Mucosa of descending colon (tissue), 3 donors: Measurements from ENCODE around the gene MC1R. TPM values are rescaled to one million over a fixed set of nuclear protein-coding genes. Genes with fewer than 3 reads are reported as not detected.

Experiments
- ATAC-seq: fragments of 200-7000 bp; cut with Tn5 transposase; one replicate; pipeline ENCODE4 v1.9.1; 2020; ENCODE audit warnings: mild to moderate bottlenecking, moderate library complexity
- DNase-seq, 3 donors: peaks; one replicate each; pipeline ENCODE4 v3.0.0-alpha.2; 2020
- H3K36me3 ChIP-seq: fragments of 200-600 bp; one replicate; pipeline ENCODE4 v1.8.0; 2021; ENCODE audit warnings: low read depth, mild to moderate bottlenecking
- H3K4me1 ChIP-seq: fragments of 200-600 bp; one replicate; pipeline ENCODE4 v1.8.0; 2021; ENCODE audit warnings: low read depth, mild to moderate bottlenecking
- H3K4me3 ChIP-seq: fragments of 200-600 bp; one replicate; pipeline ENCODE4 v1.8.0; 2021; ENCODE audit warnings: mild to moderate bottlenecking
- H3K9me3 ChIP-seq: fragments of 200-600 bp; one replicate; pipeline ENCODE4 v1.8.0; 2021; ENCODE audit warnings: mild to moderate bottlenecking
- intact Hi-C, 2 donors: fragments of 100-400 bp; cut with DNase I in 1 of 2; cut with micrococcal nuclease in 1 of 2; formaldehyde crosslinking; loops; one replicate each; pipeline versions ENCODE4 v1.11.0 to v1.11.1; 2022; cut with DNase I, micrococcal nuclease
- total RNA-seq, 3 donors: library from RNA; stranded (reverse); fragmentation: NEBNext Ultra II Directional in 2 of 3; extraction: Animal tissue kit (Norgen Biotek cat#: 25700) in 2 of 3; gene quantifications; one replicate each; pipeline versions ENCODE4 v1.2.1 to v1.2.4, GENCODE V29; 2021 to 2023
- TF ChIP-seq, protein P1 (sequence below): fragments of 200-600 bp; IDR thresholded peaks from one replicate; pipeline ENCODE4 v1.8.0; 2022; ENCODE audit warnings: antibody characterized with exemption, mild to moderate bottlenecking
- donor health status: DM: no; HTN: no; CAD: no; lungs with moderate emphysema.
- donor health status: DM: no; HTN: no; CAD: no.
- donor health status: DM: no; HTN: yes; CAD: no.

MC1R gene
- total RNA-seq, 3 donors from 2014 or later: 4.1 to 4.8 (median 4.3) TPM

DNA sequence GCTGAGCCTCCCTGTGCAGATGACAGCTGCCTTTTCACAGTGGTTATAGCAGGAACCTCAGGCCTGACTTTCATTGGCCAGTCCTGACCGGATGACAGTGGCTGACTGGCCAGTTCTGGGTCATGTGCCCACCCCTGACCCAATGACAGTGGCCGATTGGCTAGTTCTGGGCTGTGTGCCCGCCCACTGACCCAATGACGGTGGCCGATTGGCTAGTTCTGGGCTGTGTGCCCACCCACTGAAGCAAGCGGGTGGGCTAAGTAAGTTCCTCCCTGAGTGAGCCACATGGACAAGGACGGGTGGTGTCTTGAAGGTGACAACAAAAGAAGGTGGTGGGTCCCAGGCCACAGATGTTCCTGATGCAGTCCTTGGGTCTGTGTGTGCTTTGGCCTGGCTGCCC lies 39.4 kb downstream of the MC1R start:
- Histone ChIP-seq H3K4me3 (no peak overlapping the region), H3K36me3 (no peaks in the 10 kb centered on the region), H3K4me1 (no peaks in the 10 kb centered on the region), H3K9me3 (no peaks in the 10 kb centered on the region)
- TF ChIP-seq, protein P1, sequence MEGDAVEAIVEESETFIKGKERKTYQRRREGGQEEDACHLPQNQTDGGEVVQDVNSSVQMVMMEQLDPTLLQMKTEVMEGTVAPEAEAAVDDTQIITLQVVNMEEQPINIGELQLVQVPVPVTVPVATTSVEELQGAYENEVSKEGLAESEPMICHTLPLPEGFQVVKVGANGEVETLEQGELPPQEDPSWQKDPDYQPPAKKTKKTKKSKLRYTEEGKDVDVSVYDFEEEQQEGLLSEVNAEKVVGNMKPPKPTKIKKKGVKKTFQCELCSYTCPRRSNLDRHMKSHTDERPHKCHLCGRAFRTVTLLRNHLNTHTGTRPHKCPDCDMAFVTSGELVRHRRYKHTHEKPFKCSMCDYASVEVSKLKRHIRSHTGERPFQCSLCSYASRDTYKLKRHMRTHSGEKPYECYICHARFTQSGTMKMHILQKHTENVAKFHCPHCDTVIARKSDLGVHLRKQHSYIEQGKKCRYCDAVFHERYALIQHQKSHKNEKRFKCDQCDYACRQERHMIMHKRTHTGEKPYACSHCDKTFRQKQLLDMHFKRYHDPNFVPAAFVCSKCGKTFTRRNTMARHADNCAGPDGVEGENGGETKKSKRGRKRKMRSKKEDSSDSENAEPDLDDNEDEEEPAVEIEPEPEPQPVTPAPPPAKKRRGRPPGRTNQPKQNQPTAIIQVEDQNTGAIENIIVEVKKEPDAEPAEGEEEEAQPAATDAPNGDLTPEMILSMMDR: no peak
- peak in 2 of 3 donors; percentile 28 to 50 for DNase-seq
- peak; percentile 60 for ATAC-seq
- intact Hi-C loops: no loop called here

DNA sequence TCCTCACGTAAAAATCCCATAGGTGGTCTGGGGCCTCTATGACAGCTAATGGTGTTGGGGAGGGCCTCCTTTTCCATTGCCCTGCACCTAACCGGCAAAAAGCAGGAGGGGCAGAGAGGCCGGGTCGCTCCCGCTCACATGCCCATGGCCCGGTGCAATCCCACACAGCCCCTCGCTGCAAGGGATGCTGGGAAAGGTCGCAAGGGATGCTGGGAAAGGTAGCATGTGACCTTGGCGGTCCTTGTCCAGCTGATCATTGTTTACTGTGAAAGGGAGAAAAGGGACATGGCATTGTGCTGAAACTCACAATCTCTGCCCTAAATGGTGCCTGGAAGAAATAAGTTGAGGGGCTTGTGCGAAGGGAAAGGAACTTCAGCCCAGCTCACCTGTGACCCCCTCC lies 39.9 kb downstream of the MC1R start:
- ATAC-seq: no peak
- H3K4me1 ChIP-seq: no peaks in the 10 kb centered on the region
- no peak overlapping the region for H3K4me3 ChIP-seq
- no peaks in the 10 kb centered on the region for H3K9me3 ChIP-seq
- DNase-seq: no peak
- intact Hi-C loops: no loop called here
- TF ChIP-seq, protein P1: no peak
- H3K36me3 ChIP-seq: no peaks in the 10 kb centered on the region

DNA sequence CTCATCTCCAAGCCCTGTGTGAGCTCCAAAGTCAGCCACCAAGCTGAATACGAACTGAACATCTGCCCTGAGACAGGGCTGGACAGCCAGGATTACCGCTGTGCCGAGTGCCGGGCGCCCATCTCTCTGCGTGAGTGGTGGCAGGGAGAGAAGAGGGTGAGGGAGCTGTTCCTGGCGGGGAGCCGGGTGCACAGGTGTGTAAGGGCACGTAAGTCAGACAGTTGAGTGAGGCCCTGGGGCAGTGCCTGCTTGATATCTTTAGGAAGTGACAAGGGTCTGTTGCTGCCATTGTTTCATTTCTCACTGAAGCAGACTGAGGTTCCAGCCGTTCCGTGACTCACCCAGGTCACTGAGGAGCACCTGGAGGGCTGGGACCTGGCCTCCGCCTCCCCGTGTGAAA lies 42.3 kb downstream of the MC1R start:
- Histone ChIP-seq H3K36me3 (no peaks in the 10 kb centered on the region), H3K9me3 (no peaks in the 10 kb centered on the region), H3K4me1 (no peaks in the 10 kb centered on the region), H3K4me3 (no peak overlapping the region)
- DNase-seq (no peak), ATAC-seq (no peak)
- TF ChIP-seq, protein P1: no peak
- intact Hi-C loops: no loop called here

DNA sequence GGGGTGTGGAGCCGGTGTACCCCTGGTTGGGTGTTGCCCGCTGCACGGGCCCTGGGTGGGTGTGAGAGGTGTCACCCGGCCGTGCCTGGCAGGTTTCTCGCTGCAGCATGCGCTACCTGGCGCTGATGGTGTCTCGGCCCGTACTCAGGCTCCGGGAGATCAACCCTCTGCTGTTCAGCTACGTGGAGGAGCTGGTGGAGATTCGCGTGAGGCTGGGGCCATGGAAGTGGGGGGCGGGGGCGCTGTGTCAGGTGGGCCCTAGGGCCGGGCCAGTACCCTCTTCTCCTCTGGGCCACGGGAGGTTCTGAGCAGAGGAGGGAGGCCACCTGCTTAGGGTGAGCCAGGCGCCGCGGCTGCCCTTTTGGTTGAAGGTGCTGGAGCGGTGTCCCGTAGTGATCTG lies 43.3 kb downstream of the MC1R start:
- H3K4me3 ChIP-seq: no peak overlapping the region

DNA sequence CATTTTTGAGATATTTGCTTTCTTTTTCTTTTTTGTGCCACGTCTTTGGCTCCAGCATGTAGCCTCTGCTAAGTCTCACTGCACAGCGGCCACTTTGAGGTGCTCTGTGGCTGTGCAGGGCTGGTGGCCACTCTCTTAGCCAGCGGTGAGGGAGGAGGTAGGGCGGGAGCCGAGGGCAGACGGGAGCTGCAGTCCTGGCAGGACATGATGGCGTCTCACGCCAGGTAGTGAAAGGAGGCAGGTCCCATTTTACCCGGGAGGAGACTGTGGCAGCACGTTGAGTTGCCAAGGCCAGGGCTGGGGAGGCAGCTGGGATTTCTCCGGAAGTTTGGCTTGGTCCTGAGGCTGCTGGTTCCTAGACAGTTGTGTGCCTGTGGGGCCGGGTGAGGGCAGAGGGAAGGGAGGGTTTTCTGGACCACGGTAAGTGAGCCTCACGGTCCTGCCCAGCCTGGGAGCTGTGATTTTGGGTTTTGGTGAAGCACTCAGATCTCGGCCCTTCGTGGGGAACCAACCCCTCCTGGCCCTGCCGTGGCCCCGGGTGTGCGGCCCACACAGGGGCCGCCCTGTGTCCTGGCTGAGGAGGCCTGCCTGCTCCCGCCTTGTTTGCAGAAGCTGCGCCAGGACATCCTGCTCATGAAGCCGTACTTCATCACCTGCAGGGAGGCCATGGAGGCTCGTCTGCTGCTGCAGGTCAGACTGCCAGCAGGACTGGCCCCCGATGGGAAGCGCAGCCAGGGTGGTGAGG lies 44.3 kb downstream of the MC1R start:
- H3K36me3 ChIP-seq: no peaks in the 10 kb centered on the region
- H3K4me3 ChIP-seq: no peak overlapping the region
- TF ChIP-seq, protein P1: no peak
- no peak for DNase-seq
- ATAC-seq: no peak
- no peaks in the 10 kb centered on the region for H3K4me1 ChIP-seq
- intact Hi-C loops: no loop called here
- no peaks in the 10 kb centered on the region for H3K9me3 ChIP-seq

More for the DNA sequence above, 43.3 kb downstream of the MC1R start:
- DNase-seq (no peak), ATAC-seq (no peak)
- TF ChIP-seq, protein P1: no peak
- intact Hi-C loops: no loop called here
- Histone ChIP-seq H3K36me3 (no peaks in the 10 kb centered on the region), H3K4me1 (no peaks in the 10 kb centered on the region), H3K9me3 (no peaks in the 10 kb centered on the region)
